Thyroid gland (tissue), 4 donors: ENCODE data around the gene NFU1.

Source experiments
- CTCF ChIP-seq, 6 experiments: fragments of 200-600 bp in 3 of 6; fragments of 450-650 bp in 3 of 6; sonication (generic) in 3 of 6; IDR thresholded peaks; one replicate each; pipeline ENCODE4 v1.5.1; 2016 to 2019; ENCODE audit warnings: antibody characterized with exemption in 6 of 6, mild to moderate bottlenecking in 2 of 6, inconsistent platforms in 1 of 6, moderate library complexity in 1 of 6
- POLR2A ChIP-seq, 2 donors: fragments of 450-650 bp; IDR thresholded peaks; one replicate each; pipeline ENCODE4 v1.6.1; 2017; ENCODE audit warnings: antibody characterized with exemption in 2 of 2, mild to moderate bottlenecking in 2 of 2, moderate library complexity in 1 of 2

GRCh38 chr2:69393963-69394362, 43.3 kb downstream of the NFU1 start:
- TF ChIP-seq CTCF (IDR thresholded peaks at IDR 0.05) (no peak), POLR2A (IDR thresholded peaks at IDR 0.05) (no peak)
